Upper lobe of right lung (tissue), 1 donor: ENCODE measurements around the gene DIP2A. TPM values are rescaled to one million over a fixed set of nuclear protein-coding genes. Genes with fewer than 3 reads are reported as not detected.

Experiments used
- ATAC-seq: fragments of 200-7000 bp; cut with Tn5 transposase; one replicate; pipeline ENCODE4 v1.9.1; 2020; ENCODE audit warnings: mild to moderate bottlenecking, moderate library complexity
- DNase-seq: peaks from one replicate; pipeline ENCODE4 v3.0.0-alpha.2; 2020
- H3K27ac ChIP-seq: fragments of 200-600 bp; one replicate; pipeline ENCODE4 v1.8.0; 2022
- H3K27me3 ChIP-seq: fragments of 200-600 bp; one replicate; pipeline ENCODE4 v1.8.0; 2022; ENCODE audit warnings: mild to moderate bottlenecking
- H3K36me3 ChIP-seq: fragments of 200-600 bp; one replicate; pipeline ENCODE4 v1.8.0; 2022
- H3K4me1 ChIP-seq: fragments of 200-600 bp; one replicate; pipeline ENCODE4 v1.8.0; 2022
- H3K4me3 ChIP-seq: fragments of 200-600 bp; one replicate; pipeline ENCODE4 v1.8.0; 2022; ENCODE audit warnings: mild to moderate bottlenecking
- H3K9me3 ChIP-seq: fragments of 200-600 bp; one replicate; pipeline ENCODE4 v1.8.0; 2022
- intact Hi-C: fragments of 100-400 bp; cut with DNase I; formaldehyde crosslinking; loops from one replicate; pipeline ENCODE4 v1.11.0; 2022
- total RNA-seq: library from RNA; stranded (reverse); fragmentation: NEBNext Ultra II Directional; extraction: Animal tissue kit (Norgen Biotek cat#: 25700); gene quantifications from one replicate; pipeline ENCODE4 v1.2.1, GENCODE V29; 2021
- TF ChIP-seq, protein P1 (sequence below): fragments of 200-600 bp; IDR thresholded peaks from one replicate; pipeline ENCODE4 v1.8.0; 2022; ENCODE audit warnings: antibody characterized with exemption
- donor health status: DM: no; HTN: yes; CAD: no; lungs with severe emphysema.

Gene DIP2A
- total RNA-seq, 1 donor from 2014 or later: 35.6 TPM

DNA sequence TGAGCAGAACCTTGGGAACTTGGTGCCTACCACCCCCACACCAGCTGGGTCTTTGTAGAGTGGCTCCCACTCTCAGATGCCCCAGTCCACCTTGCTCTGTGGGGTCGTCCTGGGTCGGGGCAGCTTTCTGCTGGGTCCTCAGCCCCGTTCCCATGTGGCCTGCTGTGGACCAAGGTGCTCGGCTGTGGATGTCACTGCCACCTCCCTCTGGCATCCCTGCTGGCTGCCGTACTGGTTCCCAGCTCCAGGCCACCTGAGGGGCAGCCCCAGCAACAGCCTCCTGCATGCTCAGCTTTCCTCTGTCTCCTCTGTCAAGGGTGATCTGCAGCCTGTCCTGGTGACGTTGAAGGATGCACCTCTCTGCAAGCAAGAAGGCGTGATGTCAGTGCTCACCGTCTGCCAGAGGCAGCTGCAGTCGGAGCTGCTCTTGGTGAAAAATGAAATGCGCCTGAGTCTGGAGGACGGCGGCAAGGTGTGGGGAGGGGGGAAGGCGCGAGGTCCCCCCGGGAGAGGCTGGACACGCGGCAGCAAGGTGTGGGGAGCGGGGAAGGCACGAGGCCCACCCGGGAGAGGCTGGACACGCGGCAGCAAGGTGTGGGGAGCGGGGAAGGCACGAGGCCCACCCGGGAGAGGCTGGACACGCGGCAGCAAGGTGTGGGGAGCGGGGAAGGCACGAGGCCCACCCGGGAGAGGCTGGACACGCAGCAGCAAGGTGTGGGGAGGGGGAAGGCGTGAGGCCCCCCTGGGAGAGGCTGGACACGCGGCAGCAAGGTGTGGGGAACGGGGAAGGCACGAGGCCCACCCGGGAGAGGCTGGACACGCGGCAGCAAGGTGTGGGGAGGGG, 45.9 kb upstream of the DIP2A start:
- Histone ChIP-seq H3K27ac (no peak overlapping the region), H3K9me3 (no peaks in the 10 kb centered on the region), H3K4me3 (no peak overlapping the region), H3K4me1 (no peaks in the 10 kb centered on the region), H3K36me3 (peaks cover 31% of the 10 kb centered on the region), H3K27me3 (no peaks in the 10 kb centered on the region)
- TF ChIP-seq, protein P1, sequence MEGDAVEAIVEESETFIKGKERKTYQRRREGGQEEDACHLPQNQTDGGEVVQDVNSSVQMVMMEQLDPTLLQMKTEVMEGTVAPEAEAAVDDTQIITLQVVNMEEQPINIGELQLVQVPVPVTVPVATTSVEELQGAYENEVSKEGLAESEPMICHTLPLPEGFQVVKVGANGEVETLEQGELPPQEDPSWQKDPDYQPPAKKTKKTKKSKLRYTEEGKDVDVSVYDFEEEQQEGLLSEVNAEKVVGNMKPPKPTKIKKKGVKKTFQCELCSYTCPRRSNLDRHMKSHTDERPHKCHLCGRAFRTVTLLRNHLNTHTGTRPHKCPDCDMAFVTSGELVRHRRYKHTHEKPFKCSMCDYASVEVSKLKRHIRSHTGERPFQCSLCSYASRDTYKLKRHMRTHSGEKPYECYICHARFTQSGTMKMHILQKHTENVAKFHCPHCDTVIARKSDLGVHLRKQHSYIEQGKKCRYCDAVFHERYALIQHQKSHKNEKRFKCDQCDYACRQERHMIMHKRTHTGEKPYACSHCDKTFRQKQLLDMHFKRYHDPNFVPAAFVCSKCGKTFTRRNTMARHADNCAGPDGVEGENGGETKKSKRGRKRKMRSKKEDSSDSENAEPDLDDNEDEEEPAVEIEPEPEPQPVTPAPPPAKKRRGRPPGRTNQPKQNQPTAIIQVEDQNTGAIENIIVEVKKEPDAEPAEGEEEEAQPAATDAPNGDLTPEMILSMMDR: no peak
- no peak for ATAC-seq
- intact Hi-C loops: no loop called here
- DNase-seq: no peak

- DNase-seq (no peak), ATAC-seq (no peak)
- Histone ChIP-seq H3K9me3 (no peaks in the 10 kb centered on the region), H3K27me3 (no peaks in the 10 kb centered on the region), H3K4me3 (no peak overlapping the region), H3K4me1 (no peaks in the 10 kb centered on the region), H3K36me3 (peaks cover 37% of the 10 kb centered on the region), H3K27ac (no peak overlapping the region)
- TF ChIP-seq, protein P1: no peak
- intact Hi-C loops: no loop called here
Measured at GRCh38 chr21:46413365-46413696, 45.4 kb upstream of the DIP2A start.

- Histone ChIP-seq H3K27me3 (no peaks in the 10 kb centered on the region), H3K36me3 (peaks cover 53% of the 10 kb centered on the region), H3K27ac (no peak overlapping the region), H3K9me3 (no peaks in the 10 kb centered on the region), H3K4me1 (no peaks in the 10 kb centered on the region), H3K4me3 (no peak overlapping the region)
- DNase-seq (no peak), ATAC-seq (no peak)
- intact Hi-C loops: no loop called here
- TF ChIP-seq, protein P1: no peak
Measured at GRCh38 chr21:46414965-46415275, 43.8 kb upstream of the DIP2A start.

- intact Hi-C loops: no loop called here
- H3K4me1 ChIP-seq: no peaks in the 10 kb centered on the region
- H3K36me3 ChIP-seq: peaks cover 54% of the 10 kb centered on the region
- no peaks in the 10 kb centered on the region for H3K27me3 ChIP-seq
- H3K27ac ChIP-seq: no peak overlapping the region
- ATAC-seq (no peak), DNase-seq (no peak)
- H3K4me3 ChIP-seq: no peak overlapping the region
- H3K9me3 ChIP-seq: no peaks in the 10 kb centered on the region
- TF ChIP-seq, protein P1: no peak
Measured at GRCh38 chr21:46416551-46416950, 42.1 kb upstream of the DIP2A start.

GRCh38 chr21:46418265-46418946, 40.3 kb upstream of the DIP2A start:
- H3K4me1 ChIP-seq: no peaks in the 10 kb centered on the region
- peak; percentile 13 for ATAC-seq
- H3K36me3 ChIP-seq: peaks cover 59% of the 10 kb centered on the region
- H3K27ac ChIP-seq: no peak overlapping the region
- no peak overlapping the region for H3K4me3 ChIP-seq
- H3K9me3 ChIP-seq: no peaks in the 10 kb centered on the region
- intact Hi-C loops: no loop called here
- no peaks in the 10 kb centered on the region for H3K27me3 ChIP-seq
- TF ChIP-seq, protein P1: no peak
- DNase-seq: no peak
